ENCODE data around the gene PKD1.

PKD1 gene

DNA sequence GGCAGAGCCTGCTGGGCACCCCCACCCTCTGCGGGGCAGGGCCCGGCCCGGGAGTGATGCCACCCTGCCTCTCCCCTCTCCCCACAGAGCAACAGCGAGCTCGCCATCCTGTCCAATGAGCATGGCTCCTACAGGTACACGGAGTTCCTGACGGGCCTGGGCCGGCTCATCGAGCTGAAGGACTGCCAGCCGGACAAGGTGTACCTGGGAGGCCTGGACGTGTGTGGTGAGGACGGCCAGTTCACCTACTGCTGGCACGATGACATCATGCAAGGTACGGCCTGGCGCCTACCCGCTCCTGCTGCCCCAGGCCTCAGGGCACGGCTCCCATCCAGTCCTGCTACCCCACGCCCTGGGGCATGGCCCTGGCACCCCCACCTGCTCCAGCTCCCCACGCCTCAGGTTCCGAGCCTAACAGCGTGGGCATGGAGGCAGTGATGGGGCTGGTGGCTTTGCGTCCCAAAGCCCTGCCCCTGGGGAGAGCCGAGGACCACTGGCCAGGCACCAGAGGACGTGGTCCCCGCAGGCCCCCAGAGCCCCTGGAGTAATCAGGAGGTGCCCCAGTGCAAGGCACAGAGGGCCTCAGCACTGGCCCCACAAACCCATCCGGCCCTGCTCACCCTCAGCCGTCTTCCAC, 49.5 kb downstream of the PKD1 start:
- DNase-seq = no peak

DNA sequence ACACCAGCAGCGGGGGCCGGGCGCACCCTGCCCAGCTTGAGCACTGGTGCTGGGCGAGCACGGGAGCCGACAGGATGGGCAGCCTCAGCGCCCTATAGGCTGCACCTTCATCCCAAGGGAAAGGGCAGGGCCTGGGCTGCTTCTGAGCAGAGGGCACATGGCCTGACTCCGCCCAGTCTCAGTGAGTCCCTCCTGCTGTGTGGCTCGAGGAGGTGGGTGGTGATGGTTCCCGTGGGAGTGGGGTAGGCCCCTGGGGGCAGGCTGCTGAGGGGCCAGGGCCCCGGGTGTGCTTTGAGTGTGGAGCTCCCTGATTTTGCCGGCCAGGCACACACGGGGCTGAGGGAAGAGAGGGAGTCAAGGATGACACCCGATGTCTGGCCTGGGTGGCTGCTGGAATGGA, 50.0 kb downstream of the PKD1 start:
- DNase-seq = no peak

DNA sequence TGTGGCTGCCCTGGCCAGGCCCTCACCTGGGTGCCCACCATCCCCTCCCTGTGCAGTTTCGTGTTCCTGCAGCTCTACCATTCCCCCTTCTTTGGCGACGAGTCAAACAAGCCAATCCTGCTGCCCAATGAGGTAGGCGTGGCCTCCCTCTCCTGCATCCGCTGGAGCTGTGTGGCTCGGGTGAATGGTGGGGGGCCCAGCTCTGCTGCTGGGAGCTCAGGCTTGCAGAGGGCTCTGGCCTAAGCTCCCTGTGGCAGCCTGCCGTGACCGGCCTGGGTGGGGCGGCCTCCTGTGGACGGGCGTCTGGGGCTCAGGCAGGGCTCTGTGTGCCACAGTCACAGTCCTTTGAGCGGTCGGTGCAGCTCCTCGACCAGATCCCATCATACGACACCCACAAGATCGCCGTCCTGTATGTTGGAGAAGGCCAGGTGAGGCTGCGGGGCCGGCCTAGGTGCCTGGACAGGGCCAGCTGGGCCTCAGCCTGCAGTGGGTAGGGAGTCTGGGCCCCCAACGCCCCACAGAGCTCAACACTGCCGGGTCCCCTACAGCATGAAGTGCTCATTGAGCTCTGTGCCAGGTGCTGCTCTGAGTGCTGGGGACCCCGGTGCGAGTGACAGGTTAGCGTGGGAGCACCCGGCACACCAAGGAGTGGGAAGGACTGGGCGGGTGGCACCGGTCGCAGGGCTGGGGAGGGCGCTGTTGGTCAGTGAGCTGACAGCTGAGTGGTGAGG, 50.6 kb downstream of the PKD1 start:
- no peak for DNase-seq

DNA sequence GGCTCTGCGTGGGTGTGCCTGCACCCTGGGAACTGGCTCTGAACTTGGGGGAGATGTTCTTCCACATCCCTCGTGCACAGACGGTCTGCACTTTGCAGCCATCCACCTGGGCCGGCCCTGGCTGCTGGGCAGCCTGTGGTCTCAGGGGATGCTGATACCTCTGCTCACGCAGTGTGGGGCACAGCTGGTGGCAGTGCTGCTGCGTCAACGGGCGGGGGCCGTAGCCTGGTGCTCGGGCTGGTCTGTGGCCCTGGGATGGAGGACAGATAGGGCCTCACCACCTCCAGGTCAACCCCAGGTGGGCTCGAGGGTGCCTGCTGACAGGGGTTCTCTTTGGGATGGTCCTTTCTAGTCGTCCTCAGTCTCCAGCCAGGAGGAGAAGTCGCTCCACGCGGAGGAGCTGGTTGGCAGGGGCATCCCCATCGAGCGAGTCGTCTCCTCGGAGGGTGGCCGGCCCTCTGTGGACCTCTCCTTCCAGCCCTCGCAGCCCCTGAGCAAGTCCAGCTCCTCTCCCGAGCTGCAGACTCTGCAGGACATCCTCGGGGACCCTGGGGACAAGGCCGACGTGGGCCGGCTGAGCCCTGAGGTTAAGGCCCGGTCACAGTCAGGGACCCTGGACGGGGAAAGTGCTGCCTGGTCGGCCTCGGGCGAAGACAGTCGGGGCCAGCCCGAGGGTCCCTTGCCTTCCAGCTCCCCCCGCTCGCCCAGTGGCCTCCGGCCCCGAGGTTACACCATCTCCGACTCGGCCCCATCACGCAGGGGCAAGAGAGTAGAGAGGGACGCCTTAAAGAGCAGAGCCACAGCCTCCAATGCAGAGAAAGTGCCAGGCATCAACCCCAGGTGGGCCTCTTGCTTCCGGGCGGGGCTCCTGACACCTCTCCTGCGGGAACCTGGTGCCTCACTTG, 51.6 kb downstream of the PKD1 start:
- no peak for DNase-seq

DNA sequence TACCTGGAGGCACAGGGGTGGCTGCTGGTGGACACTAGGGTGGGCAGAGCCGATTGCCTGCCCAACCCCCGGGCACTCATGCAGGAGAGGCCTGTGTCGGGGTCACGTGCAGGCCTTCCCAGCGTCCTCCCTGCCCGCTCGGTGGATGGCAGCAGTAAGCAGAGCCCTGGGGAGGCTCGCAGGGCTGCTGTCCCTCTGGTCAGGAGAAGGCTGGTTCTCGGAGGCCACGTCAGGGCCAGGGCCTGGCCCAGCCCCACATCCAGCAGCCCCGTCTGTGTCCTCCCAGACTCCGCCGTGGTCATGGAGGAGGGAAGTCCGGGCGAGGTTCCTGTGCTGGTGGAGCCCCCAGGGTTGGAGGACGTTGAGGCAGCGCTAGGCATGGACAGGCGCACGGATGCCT, 52.3 kb downstream of the PKD1 start:
- no peak for DNase-seq

DNA sequence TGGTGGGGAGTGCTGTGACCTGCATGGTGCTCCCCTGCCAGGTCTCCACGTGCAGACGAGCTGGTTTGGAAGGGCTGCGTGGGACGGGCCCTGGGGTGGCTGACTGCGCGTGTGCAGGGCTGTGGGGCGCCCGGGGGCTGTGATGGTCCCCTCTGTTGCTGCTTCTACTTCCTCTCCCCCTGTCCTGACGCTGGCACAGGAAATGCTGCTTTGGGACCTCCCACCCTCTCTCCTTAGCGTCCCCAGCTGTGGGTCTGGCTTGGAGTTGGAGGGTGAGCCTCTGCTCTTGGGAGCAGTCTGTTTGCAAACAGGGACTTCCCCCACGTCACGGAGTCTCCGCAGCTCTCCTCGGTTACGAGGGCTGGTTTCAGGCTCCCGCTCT, 52.7 kb downstream of the PKD1 start:
- no peak for DNase-seq

DNA sequence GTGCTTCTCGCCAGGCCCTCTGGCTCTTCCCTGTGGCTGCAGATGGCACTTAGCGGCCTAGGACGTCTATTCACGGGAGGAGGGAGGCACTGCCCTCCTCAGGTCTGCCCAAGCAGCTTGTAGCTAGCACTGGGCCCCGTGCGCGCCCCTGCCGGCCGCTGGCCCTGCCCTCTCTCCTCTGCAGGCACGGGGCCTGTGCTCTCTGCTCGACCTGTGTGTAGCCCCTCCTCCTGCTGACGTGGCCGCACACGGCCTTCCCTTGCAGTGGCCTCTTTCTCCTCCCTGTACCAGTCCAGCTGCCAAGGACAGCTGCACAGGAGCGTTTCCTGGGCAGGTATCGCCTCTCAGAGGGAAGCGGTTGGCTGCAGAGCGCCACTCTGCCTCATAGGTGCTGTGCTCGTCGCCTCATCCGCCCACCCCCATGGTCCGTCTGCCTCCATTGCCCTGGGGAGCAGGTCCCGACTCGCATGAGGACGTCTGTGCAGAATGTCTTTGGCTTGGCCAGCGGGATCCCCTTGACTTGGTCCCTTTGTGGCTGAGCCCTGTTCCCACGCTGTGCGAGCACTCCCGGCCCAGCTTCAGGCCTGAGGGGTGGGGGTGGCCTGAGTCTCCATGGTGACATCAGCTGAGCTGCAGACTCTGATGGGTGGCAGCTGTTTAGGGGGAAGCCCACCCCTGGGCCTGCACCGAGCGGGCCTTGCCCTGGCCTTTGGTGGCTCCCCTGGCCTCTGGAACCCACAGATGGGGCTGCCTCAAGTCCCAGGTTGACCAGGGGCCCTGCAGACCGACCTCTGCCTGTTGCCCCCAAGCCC, 53.3 kb downstream of the PKD1 start:
- DNase-seq = no peak

DNA sequence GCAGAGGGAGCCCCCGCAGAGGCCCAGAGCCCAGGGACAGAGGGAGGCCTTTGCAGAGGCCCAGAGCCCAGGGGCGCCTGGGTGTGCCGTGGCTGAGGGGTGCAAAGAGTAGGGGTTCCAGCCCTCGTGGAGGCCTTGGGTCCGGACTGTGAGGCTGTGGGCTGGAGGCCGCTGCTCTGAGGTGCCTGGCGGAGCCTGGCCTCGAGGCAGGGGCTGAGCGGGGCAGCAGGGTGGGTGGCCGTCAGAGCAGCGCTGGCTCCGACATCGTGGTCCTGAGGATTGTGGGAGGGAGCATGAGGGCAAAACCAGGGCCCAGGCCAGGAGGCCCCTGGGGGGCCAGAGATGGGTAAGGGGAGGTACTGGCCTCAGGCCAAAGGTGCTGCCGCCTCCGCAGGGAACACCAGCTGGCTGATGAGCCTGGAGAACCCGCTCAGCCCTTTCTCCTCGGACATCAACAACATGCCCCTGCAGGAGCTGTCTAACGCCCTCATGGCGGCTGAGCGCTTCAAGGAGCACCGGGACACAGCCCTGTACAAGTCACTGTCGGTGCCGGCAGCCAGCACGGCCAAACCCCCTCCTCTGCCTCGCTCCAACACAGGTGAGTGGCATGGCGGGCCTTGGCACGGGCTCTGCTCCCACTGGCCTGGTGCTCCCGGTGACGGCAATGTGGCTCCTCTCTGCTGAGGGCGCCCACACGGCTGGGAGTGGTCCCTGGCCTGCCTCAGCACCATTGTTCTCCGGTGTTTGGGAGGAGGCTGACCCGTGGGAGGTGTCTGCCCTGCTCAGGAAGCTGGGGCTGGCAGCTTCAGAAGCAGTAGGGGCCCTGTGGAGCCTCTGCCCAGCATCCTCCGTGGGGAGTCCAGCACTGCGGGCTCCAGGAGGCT, 54.3 kb downstream of the PKD1 start:
- no peak for DNase-seq

DNA sequence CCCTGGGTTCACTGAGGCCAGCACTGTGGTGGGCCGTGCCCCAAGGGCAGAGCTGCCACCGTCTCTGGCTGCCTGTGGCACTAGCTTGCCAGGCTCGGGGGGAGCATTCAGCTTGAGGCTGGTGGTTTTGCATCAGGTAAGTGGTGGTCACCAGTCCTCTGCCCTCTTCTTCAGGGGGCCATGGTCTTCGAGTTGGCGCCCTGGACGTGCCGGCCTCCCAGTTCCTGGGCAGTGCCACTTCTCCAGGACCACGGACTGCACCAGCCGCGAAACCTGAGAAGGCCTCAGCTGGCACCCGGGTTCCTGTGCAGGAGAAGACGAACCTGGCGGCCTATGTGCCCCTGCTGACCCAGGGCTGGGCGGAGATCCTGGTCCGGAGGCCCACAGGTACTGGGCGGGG, 55.7 kb downstream of the PKD1 start:
- no peak for DNase-seq

DNA sequence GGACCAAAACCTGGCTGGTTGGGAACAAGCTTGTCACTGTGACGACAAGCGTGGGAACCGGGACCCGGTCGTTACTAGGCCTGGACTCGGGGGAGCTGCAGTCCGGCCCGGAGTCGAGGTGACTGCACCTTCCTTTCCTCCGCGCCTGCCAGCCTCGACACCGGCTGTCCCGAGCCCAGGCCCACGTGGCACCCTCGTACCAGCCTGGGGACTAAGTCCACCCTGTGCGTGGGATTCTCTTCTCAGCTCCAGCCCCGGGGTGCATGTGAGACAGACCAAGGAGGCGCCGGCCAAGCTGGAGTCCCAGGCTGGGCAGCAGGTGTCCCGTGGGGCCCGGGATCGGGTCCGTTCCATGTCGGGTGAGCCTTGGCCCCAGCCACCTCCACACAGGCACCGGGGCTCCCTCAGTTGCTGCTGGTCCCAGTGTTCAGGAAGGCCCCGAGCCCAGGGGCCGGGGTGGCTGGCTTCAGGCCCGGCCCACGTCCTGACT, 56.3 kb downstream of the PKD1 start:
- no peak for DNase-seq

DNA sequence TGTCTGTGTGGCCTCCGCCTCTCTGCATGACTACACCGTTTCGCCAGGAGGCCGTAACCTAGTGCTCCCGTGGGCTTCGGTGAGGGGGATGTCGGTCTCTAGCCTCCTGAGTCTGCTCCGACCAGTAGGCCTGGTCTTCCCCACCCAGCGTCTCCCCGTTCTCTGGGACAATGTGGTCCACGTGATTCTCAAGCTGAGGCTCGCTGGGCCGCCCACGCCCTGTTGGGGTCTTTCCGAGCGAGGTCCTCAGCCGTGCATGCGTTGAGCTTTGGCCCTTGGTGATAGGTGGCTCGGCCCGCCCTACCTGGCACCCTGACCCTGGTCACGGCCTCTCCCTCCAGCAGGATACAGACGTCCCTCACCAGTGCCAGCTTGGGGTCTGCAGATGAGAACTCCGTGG, 57.0 kb downstream of the PKD1 start:
- DNase-seq = no peak

DNA sequence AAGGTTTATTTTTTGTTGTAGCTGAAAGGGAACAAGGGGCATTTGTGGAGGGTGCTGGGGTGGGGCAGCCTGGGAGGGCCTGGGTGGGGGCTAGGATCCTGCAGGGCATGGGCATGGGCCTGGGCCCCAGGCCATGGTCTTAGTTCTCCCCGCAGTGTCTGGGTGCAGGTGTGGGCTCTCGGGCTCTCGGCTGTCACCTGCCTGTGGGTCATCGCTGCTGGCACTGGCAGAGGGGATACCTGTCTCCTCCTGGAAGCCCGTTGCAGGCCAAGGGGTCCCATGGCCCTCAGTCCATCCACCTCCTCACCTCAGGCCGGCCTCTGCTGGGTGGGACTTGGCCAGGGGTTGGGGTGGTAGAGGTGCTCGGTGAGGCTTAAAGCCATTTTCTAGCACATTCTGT, 57.6 kb downstream of the PKD1 start:
- DNase-seq = no peak

DNA sequence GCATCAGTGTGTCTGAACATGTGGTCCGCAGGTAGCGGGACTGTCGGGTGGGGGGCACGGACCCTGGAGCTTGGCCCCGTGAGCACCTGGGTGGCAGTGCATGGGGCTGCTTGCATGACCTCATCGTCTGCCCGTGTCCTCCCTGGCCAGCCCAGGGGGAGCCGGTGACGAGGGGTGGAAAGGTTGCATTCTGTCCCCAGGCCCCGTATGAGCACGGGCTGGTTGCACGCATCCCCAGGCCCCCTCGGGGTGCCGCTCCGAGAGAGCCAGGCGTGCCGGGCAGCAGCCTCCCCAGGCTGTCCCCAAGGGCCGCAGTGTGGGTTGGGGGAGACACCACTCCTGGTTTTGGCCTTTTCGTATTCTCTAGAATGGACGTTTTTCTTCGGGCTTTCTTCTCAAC, 58.0 kb downstream of the PKD1 start:
- no peak for DNase-seq

DNA sequence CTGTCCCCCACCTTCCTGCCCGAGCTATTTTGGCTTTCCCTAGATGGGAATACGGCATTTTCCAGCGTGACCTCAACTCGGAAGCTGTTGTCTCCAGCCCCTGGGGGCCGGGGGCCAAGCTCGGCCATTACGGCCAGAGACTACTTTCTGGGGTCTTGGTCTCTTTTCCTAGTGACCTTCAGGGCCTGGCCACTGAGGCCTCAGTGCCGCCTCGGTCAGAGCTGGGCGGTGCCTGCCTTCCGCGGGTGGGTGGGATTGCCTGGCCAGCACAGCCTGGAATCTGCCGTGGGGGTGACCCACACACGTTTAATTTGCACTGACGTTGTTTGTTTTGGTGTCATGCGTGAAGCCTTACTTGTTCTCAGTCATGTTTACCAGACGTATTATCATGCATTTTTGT, 58.7 kb downstream of the PKD1 start:
- no peak for DNase-seq

DNA sequence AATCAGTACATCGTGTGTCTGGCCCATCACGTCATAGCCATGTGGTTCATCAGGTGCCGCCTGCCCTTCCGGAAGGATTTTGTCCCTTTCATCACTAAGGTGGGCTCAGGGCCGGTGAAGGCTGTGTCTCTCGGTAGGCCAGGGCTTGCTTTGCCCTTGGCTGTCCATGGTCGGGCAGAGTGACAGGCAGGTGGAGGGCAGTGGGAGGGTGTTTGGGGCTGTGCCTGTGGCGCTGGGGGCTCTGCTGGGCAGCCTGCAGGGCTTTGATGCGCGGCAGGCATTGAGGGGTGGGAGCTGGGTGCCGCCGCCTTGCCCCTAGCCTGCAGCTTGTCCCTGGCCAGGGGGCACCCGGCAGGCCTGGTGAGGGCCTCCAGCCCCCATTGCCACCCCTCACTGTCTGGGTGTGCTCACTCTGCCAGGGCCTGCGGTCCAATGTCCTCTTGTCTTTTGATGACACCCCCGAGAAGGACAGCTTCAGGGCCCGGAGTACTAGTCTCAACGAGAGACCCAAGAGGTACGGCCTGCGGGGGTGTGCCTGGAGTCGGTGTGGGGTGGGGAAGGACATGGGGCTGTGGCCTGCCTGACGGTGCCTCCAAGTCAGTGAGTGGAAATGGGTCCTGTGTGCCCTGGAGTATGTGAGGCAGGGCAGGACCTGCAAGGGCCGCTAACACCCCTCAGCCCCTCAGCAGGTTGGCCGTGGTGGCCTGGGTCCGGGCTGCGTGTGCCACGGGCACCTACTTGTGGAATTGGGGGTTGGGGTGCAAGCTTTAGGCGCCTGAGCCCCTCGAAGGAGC, 59.4 kb downstream of the PKD1 start:
- DNase-seq = no peak

DNA sequence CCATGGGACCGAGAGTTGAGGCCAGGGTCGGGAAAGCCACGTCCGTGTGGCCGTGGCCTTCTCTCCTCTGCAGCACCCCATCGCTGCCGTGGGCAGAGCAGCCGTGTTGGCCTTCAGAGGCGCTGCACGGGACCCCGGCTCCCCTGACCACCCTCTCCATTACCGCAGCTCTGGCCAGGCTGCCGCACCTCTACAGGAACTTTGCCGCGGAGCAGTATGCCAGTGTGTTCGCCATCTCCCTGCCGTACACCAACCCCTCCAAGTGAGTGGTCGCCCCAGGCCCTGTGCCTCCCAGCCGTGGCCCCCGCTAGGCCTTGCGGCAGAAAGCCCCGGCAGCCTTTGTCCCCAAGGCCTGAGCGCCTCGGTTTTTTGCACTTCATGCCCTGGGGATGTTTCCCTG, 60.1 kb downstream of the PKD1 start:
- no peak for DNase-seq

DNA sequence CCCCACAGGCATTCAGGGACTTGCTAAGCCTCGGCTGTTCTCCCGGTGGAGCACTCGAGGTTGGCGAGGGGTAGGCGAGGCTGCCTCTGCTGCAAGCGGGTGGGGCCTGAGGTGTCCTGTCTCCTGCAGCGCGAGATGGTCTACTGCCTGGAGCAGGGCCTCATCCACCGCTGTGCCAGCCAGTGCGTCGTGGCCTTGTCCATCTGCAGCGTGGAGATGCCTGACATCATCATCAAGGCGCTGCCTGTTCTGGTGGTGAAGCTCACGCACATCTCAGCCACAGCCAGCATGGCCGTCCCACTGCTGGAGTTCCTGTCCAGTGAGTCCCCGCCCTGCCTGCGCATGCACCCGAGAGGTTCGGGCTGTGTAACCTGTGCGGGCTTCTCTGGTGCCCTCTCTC, 61.6 kb downstream of the PKD1 start:
- DNase-seq = no peak

DNA sequence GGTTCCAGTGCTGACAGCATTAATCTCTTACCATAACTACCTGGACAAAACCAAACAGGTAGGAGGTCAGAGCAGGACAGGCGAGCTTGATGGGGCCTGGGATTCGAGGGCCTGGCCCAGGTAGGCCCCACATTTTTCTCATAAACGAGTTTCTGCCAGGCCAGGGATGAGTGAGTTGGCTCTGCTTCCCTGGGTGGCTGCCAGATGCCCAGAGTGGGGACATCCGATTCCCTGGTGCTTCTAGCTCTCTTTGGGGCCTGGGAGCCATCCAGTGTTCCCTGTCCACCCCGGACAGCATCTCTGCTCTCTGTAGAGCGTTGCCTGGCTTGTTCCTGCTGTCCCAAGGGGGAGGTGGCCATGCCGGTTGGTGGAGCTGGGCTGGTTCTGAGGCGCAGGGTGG, 62.8 kb downstream of the PKD1 start:
- DNase-seq = no peak

DNA sequence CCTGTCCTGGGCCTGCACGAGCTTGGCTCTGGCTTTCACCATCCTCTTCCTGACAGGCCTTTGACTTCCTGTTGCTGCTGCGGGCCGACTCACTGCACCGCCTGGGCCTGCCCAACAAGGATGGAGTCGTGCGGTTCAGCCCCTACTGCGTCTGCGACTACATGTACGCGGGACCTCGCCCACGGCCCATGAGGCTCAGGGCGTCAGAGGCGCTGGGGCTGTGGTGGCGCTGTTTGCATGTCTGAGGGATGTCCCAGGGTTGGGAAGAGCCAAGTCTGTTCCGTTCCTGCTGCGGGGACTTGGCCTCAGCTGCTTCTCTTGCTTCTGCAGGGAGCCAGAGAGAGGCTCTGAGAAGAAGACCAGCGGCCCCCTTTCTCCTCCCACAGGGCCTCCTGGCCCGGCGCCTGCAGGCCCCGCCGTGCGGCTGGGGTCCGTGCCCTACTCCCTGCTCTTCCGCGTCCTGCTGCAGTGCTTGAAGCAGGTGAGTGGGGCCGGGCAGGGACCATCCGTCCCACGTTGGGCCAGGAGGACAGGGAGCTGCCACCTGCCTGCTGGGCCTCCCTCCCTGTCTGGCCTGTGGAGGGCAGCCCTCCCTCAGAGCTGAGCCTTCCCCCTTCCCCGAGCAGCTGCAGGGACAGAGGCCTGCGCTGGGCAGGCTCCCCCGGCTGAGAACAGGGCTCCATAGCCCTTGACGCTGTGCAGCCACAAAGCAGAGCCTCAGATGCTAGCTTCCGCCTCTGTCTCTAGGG, 64.1 kb downstream of the PKD1 start:
- no peak for DNase-seq

All from RPMI8226 (cell line).